Skin epidermis (tissue), 12 donors: Measurements from ENCODE around the gene C3orf80.
"Not testable (repeated sequence)": the region's sequence is repeated elsewhere in the genome, so short reads cannot be mapped to it uniquely, and the experiment has no call there.

ENCODE experiments used
- H3K27ac ChIP-seq, 21 experiments: fragments of 200-600 bp; sonication (generic) in 11 of 21; one replicate each; pipeline ENCODE4 v1.5.0; 2020; ENCODE audit warnings: mild to moderate bottlenecking in 3 of 21, inconsistent platforms in 2 of 21, moderate library complexity in 2 of 21
- H3K4me3 ChIP-seq, 7 experiments: fragments of 200-600 bp; sonication (generic) in 2 of 7; one replicate each; pipeline ENCODE4 v1.5.0; 2020; ENCODE audit warnings: inconsistent platforms in 2 of 7, mild to moderate bottlenecking in 2 of 7, moderate library complexity in 1 of 7

C3orf80 gene

DNA sequence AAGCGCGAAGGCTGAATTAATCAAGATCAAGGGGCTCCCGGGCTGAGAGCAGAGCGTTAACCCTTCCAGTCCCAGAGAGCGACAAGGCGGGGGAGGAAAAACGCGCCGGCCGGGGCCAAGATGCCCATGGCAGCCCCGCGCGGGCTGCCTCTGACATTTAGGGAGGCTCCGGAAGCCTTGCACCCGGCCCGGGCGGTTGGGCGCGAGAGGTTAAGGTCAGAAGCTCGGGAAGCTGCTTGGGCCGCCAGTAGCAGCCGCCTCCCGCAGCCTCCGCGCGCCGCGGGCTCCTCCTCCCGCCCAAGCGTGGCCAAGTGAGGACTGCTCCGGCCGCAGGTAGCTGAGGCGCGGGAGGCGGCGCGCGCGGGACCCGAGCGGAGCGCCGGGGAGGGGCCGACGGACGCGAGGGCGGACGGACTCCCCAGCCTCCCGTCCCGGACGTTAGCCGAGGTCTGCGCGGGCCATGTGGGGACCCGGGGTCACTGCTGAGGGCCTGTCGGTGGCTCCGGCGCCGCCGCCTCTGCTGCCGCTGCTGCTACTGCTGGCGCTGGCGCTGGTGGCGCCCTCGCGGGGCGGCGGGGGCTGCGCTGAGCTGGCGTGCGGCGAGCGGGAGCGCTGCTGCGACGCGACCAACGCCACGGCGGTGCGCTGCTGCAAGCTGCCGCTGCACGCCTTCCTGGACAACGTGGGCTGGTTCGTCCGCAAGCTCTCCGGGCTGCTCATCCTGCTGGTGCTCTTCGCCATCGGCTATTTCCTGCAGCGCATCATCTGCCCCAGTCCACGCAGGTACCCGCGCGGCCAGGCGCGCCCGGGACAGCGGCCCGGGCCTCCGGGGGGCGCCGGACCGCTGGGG is at the start of gene C3orf80:
Gene C3orf80 (plus strand): TSS at position 247 of the 850 bp plus-strand sequence. CDS start 214 bp downstream, at position 461.
- H3K4me3 ChIP-seq: peak within 1 kb of the TSS; percentile 35 to 55 (median 51)
- peak within 1 kb of the TSS in 5 of 21 experiments; percentile 10 to 36 (median 23) for H3K27ac ChIP-seq

GRCh38 chr3:160176923-160177322 is 48.3 kb upstream of the C3orf80 start:
- Histone ChIP-seq H3K27ac (no peak overlapping the region), H3K4me3 (no peak overlapping the region)

DNA sequence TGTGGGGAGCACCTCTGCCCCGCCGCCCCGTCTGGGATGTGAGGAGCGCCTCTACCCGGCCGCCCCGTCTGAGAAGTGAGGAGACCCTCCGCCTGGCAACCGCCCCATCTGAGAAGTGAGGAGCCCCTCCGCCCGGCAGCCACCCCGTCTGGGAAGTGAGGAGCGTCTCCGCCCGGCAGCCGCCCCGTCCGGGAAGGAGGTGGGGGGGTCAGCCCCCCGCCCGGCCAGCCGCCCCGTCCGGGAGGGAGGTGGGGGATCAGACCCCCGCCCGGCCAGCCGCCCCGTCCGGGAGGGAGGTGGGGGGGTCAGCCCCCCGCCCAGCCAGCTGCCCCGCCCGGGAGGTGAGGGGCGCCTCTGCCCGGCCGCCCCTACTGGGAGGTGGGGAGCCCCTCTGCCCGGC is 46.6 kb upstream of the C3orf80 start:
- H3K4me3 ChIP-seq, H3K27ac ChIP-seq: not testable (repeated sequence)

DNA sequence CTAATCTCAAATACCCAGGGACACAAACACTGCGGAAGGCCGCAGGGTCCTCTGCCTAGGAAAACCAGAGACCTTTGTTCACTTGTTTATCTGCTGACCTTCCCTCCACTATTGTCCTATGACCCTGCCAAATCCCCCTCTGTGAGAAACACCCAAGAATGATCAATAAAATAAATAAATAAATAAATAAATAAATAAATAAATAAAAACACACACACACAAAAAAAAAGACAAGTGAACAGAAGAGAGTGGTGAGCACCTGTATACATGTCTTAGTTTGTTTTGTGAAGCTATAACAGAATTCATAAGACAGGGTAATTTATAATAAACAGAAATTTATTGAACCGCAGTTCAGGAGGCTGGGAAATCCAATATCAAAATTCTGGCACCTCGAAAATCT is 45.8 kb upstream of the C3orf80 start:
- not testable (repeated sequence) for H3K4me3 ChIP-seq, H3K27ac ChIP-seq

DNA sequence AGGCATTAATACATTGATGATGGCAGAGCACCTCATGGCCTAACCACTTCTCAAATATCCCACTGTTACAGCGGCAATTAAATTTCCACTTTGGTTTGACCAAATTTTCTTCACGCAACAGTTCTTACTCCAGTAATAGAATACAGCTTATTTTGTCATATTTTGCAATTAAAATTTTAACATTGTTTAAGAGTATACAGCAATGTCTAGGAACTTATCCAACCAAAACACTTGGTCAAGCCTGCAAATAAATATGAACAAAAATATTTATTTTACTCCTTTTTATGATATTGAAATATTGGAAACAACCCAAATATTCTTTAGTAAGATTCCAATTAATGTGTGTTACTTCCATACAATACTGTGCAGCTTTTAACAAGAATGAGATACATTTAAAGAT is 45.3 kb upstream of the C3orf80 start:
- H3K4me3 ChIP-seq: no peak overlapping the region
- H3K27ac ChIP-seq: no peak overlapping the region

- Histone ChIP-seq H3K4me3 (no peak overlapping the region), H3K27ac (no peak overlapping the region)
Measured at GRCh38 chr3:160180581-160181216, 44.5 kb upstream of the C3orf80 start.

- H3K4me3 ChIP-seq: no peak overlapping the region
- H3K27ac ChIP-seq: peak overlapping the region in 2 of 21 experiments; percentile 31 to 66
Measured at GRCh38 chr3:160183345-160184076, 41.7 kb upstream of the C3orf80 start.

- Histone ChIP-seq H3K27ac (peak overlapping the region in 1 of 21 experiments; percentile 66), H3K4me3 (no peak overlapping the region)
Measured at GRCh38 chr3:160184655-160185054, 40.6 kb upstream of the C3orf80 start.

DNA sequence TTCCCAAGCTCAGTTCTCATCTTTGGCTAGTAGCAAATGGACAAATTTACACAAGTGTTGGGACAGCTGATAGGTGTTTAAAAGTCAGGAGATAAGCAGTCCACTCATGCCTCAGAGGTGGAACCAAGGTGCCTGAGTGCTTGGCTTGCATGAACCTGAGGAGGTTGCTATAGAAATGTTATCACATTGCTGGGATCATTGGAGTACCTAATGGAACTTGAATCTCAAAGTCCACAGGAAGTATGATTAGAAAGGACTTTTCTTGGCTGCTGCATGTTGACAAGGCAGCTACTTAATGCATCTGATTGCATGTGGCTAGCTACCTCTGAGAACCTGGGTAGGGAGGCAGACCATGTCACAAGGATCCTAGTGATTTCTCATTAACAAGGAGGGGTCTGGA is 39.5 kb upstream of the C3orf80 start:
- H3K4me3 ChIP-seq: no peak overlapping the region
- no peak overlapping the region for H3K27ac ChIP-seq

DNA sequence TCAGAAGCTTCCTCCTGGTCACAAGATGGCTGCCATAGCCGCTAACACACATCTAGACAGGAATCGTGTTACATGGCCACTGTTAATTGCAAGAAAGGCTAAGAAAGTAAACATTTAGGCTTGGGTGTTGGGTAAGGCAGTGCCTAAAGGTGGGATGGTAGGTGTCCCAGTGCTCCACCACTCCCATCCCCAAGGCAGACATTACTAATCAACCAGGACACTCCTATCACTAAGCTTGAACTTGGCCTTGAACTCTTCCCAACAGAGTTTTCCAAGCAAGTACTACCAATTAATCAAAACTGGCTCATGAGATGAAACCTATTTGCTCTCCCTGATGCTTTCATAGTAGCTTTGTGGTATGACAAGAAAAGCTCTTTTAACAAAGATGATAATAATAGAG is 37.9 kb upstream of the C3orf80 start:
- Histone ChIP-seq H3K27ac (no peak overlapping the region), H3K4me3 (no peak overlapping the region)

GRCh38 chr3:160192310-160193029 is 32.8 kb upstream of the C3orf80 start:
- Histone ChIP-seq H3K27ac (no peak overlapping the region), H3K4me3 (no peak overlapping the region)

GRCh38 chr3:160193644-160194192 is 31.5 kb upstream of the C3orf80 start:
- Histone ChIP-seq H3K27ac (no peak overlapping the region), H3K4me3 (no peak overlapping the region)

DNA sequence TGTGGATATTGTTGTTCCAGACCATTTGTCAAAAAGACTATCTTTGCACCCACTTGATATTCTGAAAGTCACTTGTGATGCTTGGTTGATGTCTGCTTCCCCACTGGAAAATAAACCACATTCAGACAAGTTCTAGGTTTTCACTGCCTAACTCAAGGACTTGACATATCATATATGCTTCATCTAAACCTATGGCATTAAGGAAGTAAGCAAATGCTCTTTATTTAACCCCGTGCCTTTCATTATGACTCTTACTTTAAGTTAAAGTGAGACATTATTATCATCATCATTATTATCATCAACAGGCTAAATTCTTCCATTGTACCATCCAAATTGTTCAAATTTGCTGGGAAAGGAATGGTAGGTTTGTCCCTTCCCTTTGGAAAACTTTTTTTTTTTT is 30.8 kb upstream of the C3orf80 start:
- no peak overlapping the region for H3K27ac ChIP-seq
- no peak overlapping the region for H3K4me3 ChIP-seq

- no peak overlapping the region for H3K27ac ChIP-seq
- H3K4me3 ChIP-seq: no peak overlapping the region
Measured at GRCh38 chr3:160195106-160195505, 30.1 kb upstream of the C3orf80 start.

DNA sequence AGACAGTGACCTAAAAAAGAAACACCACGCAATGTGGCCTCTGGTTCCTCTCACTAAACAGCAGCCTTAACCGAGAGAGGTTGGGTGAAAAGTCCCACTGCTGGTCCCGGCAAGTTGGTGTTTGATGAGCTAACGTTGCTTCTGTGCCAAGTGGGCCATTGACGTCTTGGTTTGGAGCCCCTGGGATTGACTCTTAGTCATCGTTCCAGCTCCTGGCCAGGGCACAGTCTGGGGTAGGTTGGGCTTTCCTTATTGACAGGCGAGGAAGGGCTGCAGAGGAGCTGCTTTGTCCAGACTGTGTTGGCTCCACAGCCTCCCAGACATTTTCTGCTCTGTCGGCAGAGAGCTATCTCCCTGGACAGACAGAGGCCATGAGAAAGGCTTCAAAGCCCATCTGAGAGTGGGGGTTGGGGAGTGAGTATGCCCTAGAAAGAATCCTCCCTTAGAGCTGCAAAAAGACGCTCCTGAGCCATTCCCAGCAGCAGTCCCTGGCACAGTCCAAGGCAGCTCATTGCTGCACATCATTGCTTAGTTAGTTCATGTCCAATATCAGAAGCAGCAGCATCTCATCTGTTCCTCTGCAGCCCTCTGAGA is 28.6 kb upstream of the C3orf80 start:
- no peak overlapping the region for H3K27ac ChIP-seq
- no peak overlapping the region for H3K4me3 ChIP-seq

DNA sequence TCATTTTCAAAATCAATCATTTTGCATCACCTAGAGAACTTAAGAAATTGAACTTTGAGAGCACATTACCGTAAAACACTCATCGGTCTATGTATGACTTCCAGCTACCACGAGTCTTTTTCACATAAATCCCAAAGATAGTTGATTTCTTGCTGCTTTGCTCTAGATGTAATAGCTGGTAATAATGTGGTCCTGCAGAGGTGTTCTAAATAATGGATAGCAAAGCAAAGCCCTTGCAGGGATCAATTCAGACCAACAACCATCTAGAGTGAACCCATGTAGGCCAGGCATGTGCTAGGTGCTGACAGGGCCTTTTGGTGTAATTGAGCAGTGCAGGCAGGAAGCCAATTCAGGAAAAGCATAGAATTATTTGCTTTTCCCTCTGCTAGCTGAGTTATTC is 26.1 kb upstream of the C3orf80 start:
- Histone ChIP-seq H3K27ac (no peak overlapping the region), H3K4me3 (no peak overlapping the region)

GRCh38 chr3:160200353-160200752 is 24.9 kb upstream of the C3orf80 start:
- no peak overlapping the region for H3K27ac ChIP-seq

GRCh38 chr3:160204396-160205011 is 20.7 kb upstream of the C3orf80 start:
- not testable (repeated sequence) for H3K27ac ChIP-seq, H3K4me3 ChIP-seq

More at GRCh38 chr3:160200353-160200752, 24.9 kb upstream of the C3orf80 start:
- no peak overlapping the region for H3K4me3 ChIP-seq

- Histone ChIP-seq H3K4me3 (no peak overlapping the region), H3K27ac (no peak overlapping the region)
Measured at GRCh38 chr3:160205606-160206005, 19.6 kb upstream of the C3orf80 start.
